Gastrocnemius medialis (tissue), 4 donors: Measurements from ENCODE around the gene MYOCD. TPM values are rescaled to one million over a fixed set of nuclear protein-coding genes. Genes with fewer than 3 reads are reported as not detected.

Experiments
- ATAC-seq, 2 donors: fragments of 150-250 bp; one replicate each; pipeline ENCODE4 v1.9.1; 2016
- DNase-seq, 2 donors: peaks; one replicate each; pipeline ENCODE4 v3.0.0-alpha.2; 2019
- H3K27ac ChIP-seq, 4 donors: fragments of 200-600 bp; sonication (generic); 1 replicate in 1 of 4; 2 replicates in 3 of 4; pipeline ENCODE4 v1.5.1; 2016 to 2018; ENCODE audit warnings: mild to moderate bottlenecking in 2 of 4, moderate library complexity in 1 of 4
- H3K27me3 ChIP-seq, 3 donors: fragments of 200-600 bp; sonication (generic) in 2 of 3; 1 replicate in 1 of 3; 2 replicates in 2 of 3; pipeline versions ENCODE4 v1.5.1 to v1.6.0; 2016 to 2019; ENCODE audit warnings: mild to moderate bottlenecking in 1 of 3, moderate library complexity in 1 of 3
- H3K36me3 ChIP-seq, 2 donors: fragments of 200-600 bp; sonication (generic) in 1 of 2; one replicate each; pipeline ENCODE4 v1.5.1; 2017 to 2018
- H3K4me1 ChIP-seq, 2 donors: fragments of 200-600 bp; sonication (generic) in 1 of 2; one replicate each; pipeline ENCODE4 v1.5.1; 2016 to 2017; ENCODE audit warnings: mild to moderate bottlenecking in 2 of 2
- H3K4me3 ChIP-seq, 4 donors: fragments of 200-600 bp; sonication (generic) in 3 of 4; 1 replicate in 1 of 4; 2 replicates in 3 of 4; pipeline ENCODE4 v1.5.1; 2016 to 2019; ENCODE audit warnings: mild to moderate bottlenecking in 2 of 4
- H3K9me3 ChIP-seq, 3 donors: fragments of 200-600 bp; sonication (generic) in 2 of 3; 1 replicate in 1 of 3; 2 replicates in 2 of 3; pipeline ENCODE4 v1.5.1; 2016 to 2019
- POLR2A ChIP-seq, 2 donors: fragments of 450-650 bp; IDR thresholded peaks; one replicate each; pipeline ENCODE4 v1.6.1; 2017; ENCODE audit warnings: antibody characterized with exemption in 2 of 2, mild to moderate bottlenecking in 2 of 2, moderate library complexity in 2 of 2
- in situ Hi-C, 4 donors: fragments of 200-750 bp; cut with MboI; loops; one replicate each; pipeline versions ENCODE4 v1.15.0 to v1.8.0; 2017; ENCODE audit warnings: low sequenced_read_pairs in 4 of 4
- intact Hi-C: fragments of 100-400 bp; cut with DNase I; formaldehyde crosslinking; loops from one replicate; pipeline ENCODE4 v1.15.1; 2023; ENCODE audit warnings: low total_unique reads
- total RNA-seq, 4 donors: library from RNA; depleted of rRNA; stranded (reverse); fragments of >200 nt; gene quantifications; one replicate each; pipeline versions ENCODE4 v1.1.0 to v1.2.3, GENCODE V29; 2016
- TF ChIP-seq, protein P1 (sequence below), 5 experiments: fragments of 450-650 bp in 3 of 5; fragments of 200-600 bp in 2 of 5; sonication (generic) in 2 of 5; IDR thresholded peaks in 4 of 5; conservative IDR thresholded peaks in 1 of 5; 1 replicate in 4 of 5; 2 replicates in 1 of 5; pipeline ENCODE4 v1.5.1; 2016 to 2019; ENCODE audit warnings: antibody characterized with exemption in 5 of 5, mild to moderate bottlenecking in 3 of 5, moderate library complexity in 3 of 5

Gene MYOCD
- total RNA-seq, 4 donors from 2014 or later = 0.36 to 2.7 (median 1.2) TPM

DNA sequence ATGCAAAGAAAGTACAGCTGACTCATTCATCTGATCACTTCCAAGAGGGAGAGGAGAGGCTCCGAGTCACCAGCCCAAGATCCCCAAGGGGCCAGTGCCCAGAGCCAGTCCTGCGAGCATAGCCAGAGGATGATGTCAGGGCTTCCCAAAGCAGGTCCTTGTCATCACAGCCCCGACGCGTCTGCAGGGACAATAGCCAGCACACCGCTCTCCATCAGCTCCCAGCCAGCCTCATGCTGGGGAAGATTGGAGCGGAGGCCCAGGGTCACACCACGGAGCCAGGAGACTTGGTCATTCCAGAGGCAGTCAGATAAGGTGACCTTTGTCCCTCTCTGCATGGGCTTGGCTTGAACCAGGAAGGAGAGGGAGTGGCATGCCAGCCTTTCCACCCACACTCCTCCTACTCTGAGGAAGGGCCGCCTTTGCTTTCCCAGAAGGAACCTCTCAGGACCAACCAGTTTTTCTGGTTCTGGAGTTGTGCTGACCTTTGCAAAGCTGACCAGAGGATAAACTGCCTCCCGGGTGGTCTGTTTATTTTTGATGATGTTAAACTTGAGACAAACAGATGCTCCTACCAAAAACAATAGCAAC lies 65.3 kb downstream of the MYOCD start:
- Histone ChIP-seq H3K4me1 (no peaks in the 10 kb centered on the region), H3K4me3 (no peak overlapping the region), H3K9me3 (no peaks in the 10 kb centered on the region), H3K36me3 (no peaks in the 10 kb centered on the region), H3K27me3 (no peaks in the 10 kb centered on the region), H3K27ac (no peak overlapping the region)
- intact Hi-C loops (no loop called here), in situ Hi-C loops (no loop called here)
- DNase-seq = no peak
- TF ChIP-seq, protein P1, sequence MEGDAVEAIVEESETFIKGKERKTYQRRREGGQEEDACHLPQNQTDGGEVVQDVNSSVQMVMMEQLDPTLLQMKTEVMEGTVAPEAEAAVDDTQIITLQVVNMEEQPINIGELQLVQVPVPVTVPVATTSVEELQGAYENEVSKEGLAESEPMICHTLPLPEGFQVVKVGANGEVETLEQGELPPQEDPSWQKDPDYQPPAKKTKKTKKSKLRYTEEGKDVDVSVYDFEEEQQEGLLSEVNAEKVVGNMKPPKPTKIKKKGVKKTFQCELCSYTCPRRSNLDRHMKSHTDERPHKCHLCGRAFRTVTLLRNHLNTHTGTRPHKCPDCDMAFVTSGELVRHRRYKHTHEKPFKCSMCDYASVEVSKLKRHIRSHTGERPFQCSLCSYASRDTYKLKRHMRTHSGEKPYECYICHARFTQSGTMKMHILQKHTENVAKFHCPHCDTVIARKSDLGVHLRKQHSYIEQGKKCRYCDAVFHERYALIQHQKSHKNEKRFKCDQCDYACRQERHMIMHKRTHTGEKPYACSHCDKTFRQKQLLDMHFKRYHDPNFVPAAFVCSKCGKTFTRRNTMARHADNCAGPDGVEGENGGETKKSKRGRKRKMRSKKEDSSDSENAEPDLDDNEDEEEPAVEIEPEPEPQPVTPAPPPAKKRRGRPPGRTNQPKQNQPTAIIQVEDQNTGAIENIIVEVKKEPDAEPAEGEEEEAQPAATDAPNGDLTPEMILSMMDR (IDR thresholded peaks at IDR 0.05 in 4 of 5, conservative IDR thresholded peaks at IDR 0.05 in 1 of 5) = no peak
- no peak for TF ChIP-seq POLR2A (IDR thresholded peaks at IDR 0.05)
- no peak for ATAC-seq

DNA sequence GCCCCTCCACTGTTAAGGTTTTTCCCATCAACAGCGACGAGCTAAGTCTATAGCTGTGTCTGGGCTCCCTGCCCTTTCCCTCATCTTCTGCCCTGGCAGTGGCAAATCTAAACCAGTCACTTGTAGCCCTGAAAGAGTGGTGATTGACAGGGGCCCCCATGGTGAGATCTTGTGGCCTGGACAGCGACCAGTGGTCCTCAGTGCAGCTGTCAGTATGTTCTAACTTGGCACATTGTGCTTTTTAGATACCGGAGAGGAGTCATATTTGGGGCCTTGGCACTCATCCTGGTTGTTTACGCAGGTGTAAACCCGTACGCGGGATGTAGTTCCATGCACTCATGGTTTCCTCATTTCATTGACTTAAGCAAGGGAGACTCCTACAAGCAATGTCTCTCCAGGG lies 66.1 kb downstream of the MYOCD start:
- in situ Hi-C loops = no loop called here
- H3K36me3 ChIP-seq = no peaks in the 10 kb centered on the region
- H3K4me1 ChIP-seq = no peaks in the 10 kb centered on the region
- intact Hi-C loops = no loop called here
- H3K4me3 ChIP-seq = no peak overlapping the region
- H3K9me3 ChIP-seq = no peaks in the 10 kb centered on the region
- TF ChIP-seq POLR2A (IDR thresholded peaks at IDR 0.05) = no peak
- TF ChIP-seq, protein P1 (IDR thresholded peaks at IDR 0.05 in 4 of 5, conservative IDR thresholded peaks at IDR 0.05 in 1 of 5) = no peak
- ATAC-seq (no peak), DNase-seq (no peak)
- H3K27ac ChIP-seq = no peak overlapping the region
- H3K27me3 ChIP-seq = no peaks in the 10 kb centered on the region

DNA sequence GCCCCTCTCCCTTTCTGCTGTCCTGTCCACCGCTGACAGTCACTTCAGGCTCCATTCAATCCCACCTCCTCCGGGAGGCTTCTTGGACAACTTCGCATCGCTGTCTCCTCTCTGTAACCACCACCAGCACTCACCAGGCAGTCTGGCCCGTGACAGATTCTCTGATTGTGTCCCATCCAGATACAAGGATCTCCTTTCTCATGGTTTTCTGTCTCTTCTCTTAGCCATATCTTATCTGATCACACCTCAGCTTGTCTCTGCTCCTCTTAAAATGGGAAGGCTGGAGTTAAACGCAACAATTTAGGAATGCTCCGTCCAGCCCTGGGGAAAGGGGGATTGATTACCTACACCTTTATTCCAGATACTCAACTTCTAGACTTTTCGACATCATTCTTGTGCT lies 66.7 kb downstream of the MYOCD start:
- Histone ChIP-seq H3K27ac (no peak overlapping the region), H3K27me3 (no peaks in the 10 kb centered on the region), H3K4me1 (no peaks in the 10 kb centered on the region), H3K9me3 (no peaks in the 10 kb centered on the region), H3K36me3 (no peaks in the 10 kb centered on the region), H3K4me3 (no peak overlapping the region)
- ATAC-seq (no peak), DNase-seq (no peak)
- intact Hi-C loops = no loop called here
- TF ChIP-seq, protein P1 (IDR thresholded peaks at IDR 0.05 in 4 of 5, conservative IDR thresholded peaks at IDR 0.05 in 1 of 5) = no peak
- no peak for TF ChIP-seq POLR2A (IDR thresholded peaks at IDR 0.05)
- in situ Hi-C loops = no loop called here

DNA sequence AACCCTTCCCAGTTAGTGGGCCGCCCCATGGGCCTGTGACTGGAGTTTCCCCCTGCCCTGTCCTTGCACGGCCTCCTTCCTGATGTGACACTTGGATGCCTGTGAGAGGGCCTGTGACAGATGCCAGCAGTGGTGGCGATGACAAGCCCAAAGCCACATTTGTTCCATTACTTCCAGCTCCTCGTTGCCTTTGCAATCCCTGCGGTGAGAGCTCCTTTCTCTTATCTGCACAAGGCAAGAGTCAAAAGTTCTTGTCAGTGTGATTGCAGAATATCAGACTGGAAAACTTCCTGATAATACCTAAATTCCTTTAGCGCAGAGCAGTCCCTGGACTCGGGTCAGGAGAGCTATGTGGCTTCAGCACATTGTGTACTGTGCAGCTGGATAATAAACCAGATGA lies 69.2 kb downstream of the MYOCD start:
- no peak for ATAC-seq
- Histone ChIP-seq H3K27ac (no peak overlapping the region), H3K9me3 (no peaks in the 10 kb centered on the region), H3K27me3 (no peaks in the 10 kb centered on the region), H3K4me3 (no peak overlapping the region), H3K36me3 (no peaks in the 10 kb centered on the region), H3K4me1 (no peaks in the 10 kb centered on the region)
- TF ChIP-seq, protein P1 (IDR thresholded peaks at IDR 0.05 in 4 of 5, conservative IDR thresholded peaks at IDR 0.05 in 1 of 5) = no peak
- TF ChIP-seq POLR2A (IDR thresholded peaks at IDR 0.05) = no peak
- intact Hi-C loops (no loop called here), in situ Hi-C loops (no loop called here)
- DNase-seq = no peak

DNA sequence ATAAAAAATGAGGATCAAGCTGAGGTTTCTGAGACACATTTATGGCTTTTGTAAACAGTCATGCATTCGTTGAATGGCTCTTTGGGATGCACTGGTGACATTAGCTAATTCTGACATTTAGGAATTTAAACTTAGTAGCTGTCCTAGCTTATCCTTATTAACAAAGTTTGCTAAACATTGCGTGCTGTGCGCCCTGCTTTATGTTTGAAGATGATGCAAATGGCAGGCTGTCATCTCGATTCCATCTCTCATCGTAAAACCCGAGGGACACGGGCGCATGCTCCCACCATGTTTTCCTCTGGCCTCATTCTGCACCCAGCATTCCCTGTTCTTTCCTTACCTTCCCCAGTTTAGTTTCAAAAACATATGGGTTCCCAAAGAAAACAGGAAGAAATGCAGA lies 69.8 kb downstream of the MYOCD start:
- Histone ChIP-seq H3K4me1 (no peaks in the 10 kb centered on the region), H3K27me3 (no peaks in the 10 kb centered on the region), H3K36me3 (no peaks in the 10 kb centered on the region), H3K27ac (no peak overlapping the region), H3K9me3 (no peaks in the 10 kb centered on the region), H3K4me3 (no peak overlapping the region)
- intact Hi-C loops = no loop called here
- no peak for TF ChIP-seq POLR2A (IDR thresholded peaks at IDR 0.05)
- TF ChIP-seq, protein P1 (IDR thresholded peaks at IDR 0.05 in 4 of 5, conservative IDR thresholded peaks at IDR 0.05 in 1 of 5) = no peak
- in situ Hi-C loops = no loop called here
- no peak for ATAC-seq
- no peak for DNase-seq
